Skeletal muscle cell (primary cell): ENCODE measurements around the gene ABCC5.

Source experiments
- DNase-seq: peaks from one replicate; pipeline ENCODE4 v3.0.0-alpha.2; 2010; ENCODE audit warnings: low read depth
- H3K4me3 ChIP-seq: 2 replicates; pipeline ENCODE4 v1.5.1; 2011; ENCODE audit warnings: low read depth, mild to moderate bottlenecking, control low read depth, low read length, moderate library complexity

The ABCC5 gene

GRCh38 chr3:183941216-183941615, 76.5 kb downstream of the ABCC5 start:
- H3K4me3 ChIP-seq = no peak overlapping the region
- DNase-seq = no peak

DNA sequence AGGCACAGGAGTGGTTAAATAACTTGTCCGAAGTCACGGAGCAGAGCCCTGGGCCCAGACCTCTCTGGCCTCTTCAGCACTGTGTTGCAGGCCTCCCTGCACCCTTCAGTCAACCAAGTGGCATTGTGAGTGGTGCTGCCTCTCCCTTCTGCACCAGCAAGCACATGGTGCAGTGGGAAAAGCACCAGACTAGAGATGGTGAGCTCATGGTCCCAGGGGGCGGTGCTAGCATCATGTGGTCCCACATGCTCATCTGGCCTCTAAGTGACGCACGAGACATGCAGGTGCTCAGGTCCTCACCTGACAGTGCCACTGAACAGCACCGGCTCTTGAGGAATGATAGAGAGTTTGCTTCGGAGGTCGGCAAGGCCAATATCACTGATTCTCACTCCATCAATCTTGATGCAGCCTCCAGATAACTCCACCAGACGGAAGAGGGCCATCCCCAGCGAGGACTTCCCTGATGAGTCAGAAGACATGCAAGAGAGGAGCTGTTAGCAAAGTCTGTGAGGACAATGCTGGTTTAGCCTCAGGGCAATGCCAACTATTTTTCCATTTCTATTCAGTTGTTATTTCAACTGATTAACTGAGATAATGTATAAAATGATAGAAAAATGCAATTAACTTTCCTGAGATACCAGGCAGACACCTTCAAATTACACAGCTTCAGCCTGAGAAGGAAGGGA, 79.9 kb downstream of the ABCC5 start:
- DNase-seq = no peak
- no peak overlapping the region for H3K4me3 ChIP-seq

- H3K4me3 ChIP-seq = no peak overlapping the region
- DNase-seq = no peak
Observed at GRCh38 chr3:183933160-183933559, 84.5 kb downstream of the ABCC5 start.

- DNase-seq = no peak
- no peak overlapping the region for H3K4me3 ChIP-seq
Observed at GRCh38 chr3:183931881-183932280, 85.8 kb downstream of the ABCC5 start.

DNA sequence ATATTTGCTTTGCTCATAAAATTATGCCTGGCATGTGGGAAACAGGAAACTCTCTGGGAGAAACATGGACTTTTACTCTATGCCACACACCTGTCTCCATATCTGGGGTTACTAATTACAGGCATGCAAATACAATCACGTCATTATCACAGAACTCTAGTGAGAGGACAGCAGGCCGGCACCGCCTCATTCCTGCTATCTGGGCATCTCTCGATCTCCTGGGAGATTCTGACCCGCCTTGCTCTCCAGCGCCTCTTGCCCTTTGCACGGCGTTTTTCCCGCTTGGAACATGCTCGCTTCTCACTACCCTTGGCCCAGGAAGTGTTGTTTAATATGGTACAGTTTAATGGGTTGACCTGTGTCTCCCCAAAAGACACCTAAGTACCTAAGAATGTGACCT, 87.6 kb downstream of the ABCC5 start:
- H3K4me3 ChIP-seq = no peak overlapping the region

GRCh38 chr3:183927059-183927458, 90.6 kb downstream of the ABCC5 start:
- DNase-seq = no peak

More for the DNA sequence above, 87.6 kb downstream of the ABCC5 start:
- DNase-seq = no peak

GRCh38 chr3:183924956-183925355, 92.7 kb downstream of the ABCC5 start:
- DNase-seq = peak; percentile 83
- H3K4me3 ChIP-seq = no peak overlapping the region

More at GRCh38 chr3:183927059-183927458, 90.6 kb downstream of the ABCC5 start:
- no peak overlapping the region for H3K4me3 ChIP-seq

DNA sequence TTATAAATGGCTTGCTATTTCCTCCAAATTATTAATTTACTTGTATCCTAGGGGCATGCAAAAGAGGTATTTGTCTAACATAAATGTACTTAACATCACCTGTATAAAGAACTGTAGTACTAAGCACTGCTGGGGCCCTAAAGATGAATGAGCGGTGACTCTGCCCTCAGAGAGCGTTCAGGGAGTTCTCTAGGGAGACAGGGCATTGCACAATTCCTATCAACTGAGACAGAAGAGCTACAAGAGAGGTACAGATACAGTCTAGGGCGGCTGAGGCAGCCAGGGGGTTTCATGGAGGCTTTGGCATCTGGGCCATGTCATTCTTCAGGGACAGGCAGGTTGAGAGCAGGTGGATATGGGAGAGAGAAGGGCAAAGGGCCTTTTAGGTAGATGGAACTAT, 93.1 kb downstream of the ABCC5 start:
- H3K4me3 ChIP-seq = no peak overlapping the region
- DNase-seq = peak; percentile 2

GRCh38 chr3:183922421-183922820, 95.3 kb downstream of the ABCC5 start:
- no peak overlapping the region for H3K4me3 ChIP-seq
- no peak for DNase-seq

DNA sequence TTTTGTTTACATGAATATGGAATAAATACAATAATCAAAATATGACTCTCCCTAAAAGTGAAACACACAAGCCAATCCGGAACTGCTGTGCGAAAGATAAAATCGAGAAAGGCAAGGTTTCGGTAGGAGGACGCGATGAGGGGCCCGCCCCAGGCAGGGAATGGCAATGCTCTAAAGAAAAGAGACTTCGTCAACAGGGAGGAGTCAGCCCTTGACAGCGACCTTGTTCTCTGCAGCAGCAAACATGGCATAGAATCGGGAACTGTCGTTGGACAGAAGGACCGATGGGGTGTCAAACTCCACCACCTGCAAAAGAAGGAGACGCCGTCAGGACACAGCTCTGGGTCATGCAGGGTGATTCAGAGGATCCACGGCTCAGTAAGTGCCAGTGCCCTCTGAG, 96.6 kb downstream of the ABCC5 start:
- no peak for DNase-seq
- H3K4me3 ChIP-seq = no peak overlapping the region

- H3K4me3 ChIP-seq = no peak overlapping the region
- no peak for DNase-seq
Observed at GRCh38 chr3:183920416-183920815, 97.3 kb downstream of the ABCC5 start.

DNA sequence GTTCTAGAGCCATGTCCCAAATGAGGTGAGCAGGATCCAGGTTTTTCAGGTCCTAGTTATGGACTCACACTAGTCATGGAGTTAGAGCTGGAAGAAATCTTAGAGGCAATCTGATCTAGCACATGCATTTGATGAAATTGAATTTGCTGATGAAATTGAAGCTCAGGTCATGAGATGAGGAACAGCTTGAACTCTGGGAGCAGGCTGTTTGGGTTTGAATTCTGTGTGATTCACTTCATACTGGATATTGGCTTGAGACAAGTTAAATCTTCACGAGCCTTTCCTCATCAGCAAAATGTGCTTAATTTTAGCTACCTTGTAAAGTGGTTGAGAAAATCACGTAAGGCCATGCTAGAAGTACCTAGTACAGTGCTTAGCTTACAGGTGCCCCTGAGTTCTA, 99.5 kb downstream of the ABCC5 start:
- H3K4me3 ChIP-seq = no peak overlapping the region
- DNase-seq = no peak

DNA sequence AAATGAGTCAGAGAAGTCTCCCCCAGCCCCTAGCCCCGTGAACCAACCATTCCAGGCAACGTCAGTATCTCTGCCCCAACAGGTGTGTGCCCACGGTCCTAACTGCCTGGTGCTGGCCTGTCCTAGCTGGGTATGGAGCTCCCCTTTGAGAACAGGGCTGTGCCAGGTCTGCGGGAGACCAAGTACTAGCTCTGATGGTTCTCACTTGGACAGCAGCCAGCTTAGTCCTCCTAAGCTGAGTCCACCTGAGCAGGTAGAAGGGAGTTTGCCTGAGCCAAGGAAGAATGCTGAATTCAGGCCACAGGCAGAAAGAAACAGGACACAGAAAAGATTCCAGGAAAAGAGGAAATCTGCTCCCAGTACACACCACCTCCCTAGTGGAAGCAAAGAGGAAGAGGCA, 99.9 kb downstream of the ABCC5 start:
- DNase-seq = no peak

DNA sequence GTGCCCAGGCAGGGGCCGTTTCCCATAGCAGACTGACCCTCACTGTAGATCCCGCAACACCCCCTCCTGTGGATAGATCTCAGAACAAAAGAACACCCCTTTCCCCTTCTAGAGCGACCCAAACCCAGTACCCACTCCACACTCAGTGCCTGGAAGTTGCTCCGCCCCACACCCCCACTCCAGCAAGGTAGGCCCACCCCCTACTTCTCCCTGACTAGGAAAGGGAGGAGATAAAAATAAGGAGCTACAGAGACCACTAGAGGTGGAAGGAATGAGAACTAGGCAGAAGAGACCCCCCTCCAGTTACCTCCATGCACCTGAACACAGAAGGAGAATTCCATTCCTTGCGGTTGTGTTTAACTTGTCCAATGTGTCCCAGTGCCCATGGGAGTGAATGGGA, 102.8 kb downstream of the ABCC5 start:
- DNase-seq = no peak
- no peak overlapping the region for H3K4me3 ChIP-seq

More for the DNA sequence above, 99.9 kb downstream of the ABCC5 start:
- no peak overlapping the region for H3K4me3 ChIP-seq

GRCh38 chr3:183913580-183913920, 104.1 kb downstream of the ABCC5 start:
- no peak overlapping the region for H3K4me3 ChIP-seq
- DNase-seq = no peak

GRCh38 chr3:183912895-183913579, 104.6 kb downstream of the ABCC5 start:
- no peak overlapping the region for H3K4me3 ChIP-seq
- no peak for DNase-seq

DNA sequence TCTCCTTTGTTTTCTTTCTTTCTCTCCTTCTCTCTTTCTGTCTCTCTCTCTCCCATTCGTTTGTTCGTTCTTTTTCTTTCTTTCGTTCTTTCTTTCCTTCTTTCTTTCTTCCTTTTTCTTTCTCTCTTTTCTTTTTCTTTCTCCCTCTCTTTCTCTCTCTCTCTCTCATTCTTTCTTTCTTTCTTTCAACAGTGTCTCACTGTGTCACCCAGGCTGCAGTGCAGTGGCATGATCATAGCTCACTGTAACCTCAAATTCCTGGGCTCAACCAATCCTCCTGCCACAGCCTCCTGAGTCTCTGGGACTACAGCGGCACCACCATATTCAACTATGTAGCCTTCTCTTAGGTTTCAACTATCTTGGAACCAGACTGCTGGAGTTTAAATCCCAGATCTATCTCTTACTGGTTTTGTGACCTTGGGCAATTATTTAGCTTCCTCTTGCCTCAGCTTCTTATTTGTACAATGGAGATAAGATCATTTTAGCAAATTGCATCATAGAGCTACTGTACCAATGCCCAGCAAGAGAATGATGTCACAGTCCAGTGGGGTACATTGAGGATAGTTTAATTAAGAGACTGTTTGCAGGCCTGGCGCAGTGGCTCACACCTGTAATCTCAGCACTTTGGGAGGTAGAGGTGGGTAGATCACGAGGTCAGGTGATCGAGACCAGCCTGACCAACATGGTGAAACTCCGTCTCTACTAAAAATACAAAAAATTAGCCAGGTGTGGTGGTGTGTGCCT, 105.7 kb downstream of the ABCC5 start:
- DNase-seq = no peak
- H3K4me3 ChIP-seq = no peak overlapping the region

DNA sequence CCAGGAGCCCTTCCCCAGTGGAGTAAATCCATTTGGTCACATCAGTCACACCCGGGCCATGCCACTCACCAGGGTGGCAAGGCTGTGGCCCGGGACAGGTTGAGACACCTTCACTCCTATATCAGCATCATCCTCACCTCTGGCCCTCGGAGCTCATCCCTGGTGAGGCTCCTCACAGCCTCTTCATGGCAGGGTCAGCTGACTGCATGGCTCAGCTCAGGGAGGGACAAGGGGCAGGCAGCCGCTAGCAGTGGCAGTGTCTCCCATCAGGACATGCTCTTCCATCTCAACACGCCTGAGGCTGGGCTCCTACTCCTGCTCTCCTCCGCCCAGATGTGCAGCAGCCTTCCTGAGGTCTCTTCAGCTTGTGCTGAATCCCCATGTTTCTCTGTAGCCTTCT, 106.6 kb downstream of the ABCC5 start:
- H3K4me3 ChIP-seq = no peak overlapping the region
- no peak for DNase-seq

DNA sequence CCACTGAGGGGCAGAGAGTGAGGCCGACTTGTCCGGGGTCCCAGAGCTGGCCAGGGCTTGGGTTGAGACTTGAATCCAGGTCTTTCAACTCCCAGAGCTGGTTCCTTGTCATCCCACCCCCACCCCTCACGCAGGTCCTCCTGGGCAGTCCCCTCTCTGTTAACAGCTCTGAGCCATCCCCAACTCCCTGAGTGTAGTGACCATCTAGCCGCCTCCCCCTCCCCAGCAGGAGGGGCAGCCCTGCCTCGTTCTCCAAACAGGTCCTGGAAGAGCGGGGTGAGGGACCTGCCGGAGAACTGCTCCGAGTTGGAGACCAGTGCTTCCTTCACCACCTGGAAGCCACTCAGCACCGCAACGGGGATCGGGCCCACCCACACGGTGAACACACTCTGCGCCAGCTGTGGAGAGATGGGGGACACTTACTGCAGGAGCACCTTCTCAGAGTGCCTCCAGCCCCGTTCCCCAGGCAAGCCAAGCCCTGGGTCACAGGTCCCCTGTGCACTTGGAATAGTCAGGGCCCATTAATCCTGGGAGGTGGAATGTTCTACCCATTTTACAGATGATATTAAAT, 108.6 kb downstream of the ABCC5 start:
- DNase-seq = no peak

GRCh38 chr3:183907911-183908331, 109.8 kb downstream of the ABCC5 start:
- H3K4me3 ChIP-seq = no peak overlapping the region
- no peak for DNase-seq

More for the DNA sequence above, 108.6 kb downstream of the ABCC5 start:
- H3K4me3 ChIP-seq = no peak overlapping the region
